UCSD-AML1 (cell line): ENCODE data around the gene IL17D.
"Not testable (repeated sequence)": the region's sequence is repeated elsewhere in the genome, so short reads cannot be mapped to it uniquely, and the experiment has no call there.

Experiments
- DNase-seq: peaks from one replicate; lab custom pipeline; 2025; ENCODE audit not compliant: unreplicated experiment; lab: John Stamatoyannopoulos, UW

The IL17D gene

DNA sequence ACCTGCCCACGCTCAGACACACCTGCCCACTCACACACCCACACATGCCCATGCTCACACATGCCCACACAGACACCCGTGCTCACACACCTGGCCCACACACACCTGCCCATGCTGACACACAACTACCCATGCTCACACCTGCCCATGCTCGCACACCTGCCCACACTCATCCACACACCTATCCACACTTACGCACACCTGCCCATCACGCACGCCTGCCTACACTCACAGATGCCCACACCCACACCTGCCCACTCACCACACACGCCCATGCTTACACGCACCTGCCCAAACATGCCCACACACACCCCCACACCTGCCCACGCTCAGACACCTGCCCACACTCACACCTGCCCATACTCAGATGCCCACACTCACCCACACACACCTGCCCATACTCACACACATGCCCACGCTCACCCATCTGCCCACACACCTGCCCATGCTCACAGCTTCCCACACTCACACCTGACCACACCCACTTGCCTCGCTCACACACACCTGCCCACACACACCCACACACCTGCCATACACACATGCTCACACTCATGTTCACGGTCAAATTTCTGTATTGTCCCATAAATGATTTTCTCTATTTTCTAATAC is 15.6 kb downstream of the IL17D start:
- no peak for DNase-seq

DNA sequence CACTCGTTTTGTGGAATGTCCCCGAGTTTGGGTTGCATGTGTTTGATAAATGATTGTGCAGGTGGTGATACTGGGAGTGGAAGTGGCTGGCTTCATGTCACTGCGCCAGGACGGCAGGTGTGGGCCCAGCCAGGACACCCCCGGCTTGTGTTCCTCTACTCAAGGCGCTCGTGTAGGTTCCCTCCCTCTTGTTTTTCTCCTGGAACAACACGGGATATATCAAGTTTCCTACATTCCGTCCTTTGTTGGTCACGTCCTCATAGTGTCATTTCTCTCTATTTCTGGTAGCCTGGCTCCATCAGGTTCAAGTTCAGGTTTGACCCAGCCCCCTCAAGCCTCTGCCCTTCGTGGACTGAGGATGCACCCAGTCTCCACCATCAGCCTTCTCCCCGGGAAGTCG is 16.3 kb downstream of the IL17D start:
- DNase-seq, result no peak

DNA sequence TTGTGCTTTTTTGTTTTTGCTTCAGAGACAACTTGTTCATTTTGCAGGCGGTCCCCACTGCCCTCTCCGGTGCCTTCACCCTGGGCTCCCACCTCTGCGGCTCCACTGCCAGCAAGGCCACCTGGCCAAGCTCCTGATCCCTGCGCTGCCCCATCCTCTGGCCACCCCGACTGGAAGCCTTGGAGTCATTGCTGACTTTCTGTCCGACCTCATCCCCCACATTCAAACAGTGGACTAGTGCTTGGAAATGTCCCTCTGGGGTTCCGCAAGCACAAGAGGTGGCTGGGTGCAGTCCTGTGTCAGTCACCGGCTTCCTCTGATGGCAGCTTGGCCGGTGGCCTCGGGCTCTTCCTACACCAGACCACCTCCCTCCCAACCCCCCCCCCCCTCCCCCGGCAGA is 17.0 kb downstream of the IL17D start:
- no peak for DNase-seq

DNA sequence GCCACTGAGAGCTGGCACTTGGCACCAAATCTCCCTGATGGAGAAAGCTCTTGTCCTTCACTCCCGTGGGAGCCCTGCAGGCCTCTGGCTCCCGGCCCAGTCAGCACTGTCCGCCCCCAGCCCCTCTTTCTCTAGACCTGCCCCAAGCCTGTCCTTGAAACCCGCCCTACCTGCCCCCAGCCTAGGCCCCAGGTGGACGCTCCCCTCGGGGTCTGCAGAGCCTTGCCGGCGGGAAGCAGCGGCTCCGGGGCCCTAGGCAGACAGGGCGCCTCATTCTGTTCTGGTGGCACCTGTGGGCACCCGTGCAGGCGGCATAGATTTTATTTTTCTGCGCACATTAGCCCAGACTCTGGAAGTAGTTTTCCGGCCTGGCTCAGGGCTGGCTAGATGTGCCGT is 17.6 kb downstream of the IL17D start:
- DNase-seq, result no peak

DNA sequence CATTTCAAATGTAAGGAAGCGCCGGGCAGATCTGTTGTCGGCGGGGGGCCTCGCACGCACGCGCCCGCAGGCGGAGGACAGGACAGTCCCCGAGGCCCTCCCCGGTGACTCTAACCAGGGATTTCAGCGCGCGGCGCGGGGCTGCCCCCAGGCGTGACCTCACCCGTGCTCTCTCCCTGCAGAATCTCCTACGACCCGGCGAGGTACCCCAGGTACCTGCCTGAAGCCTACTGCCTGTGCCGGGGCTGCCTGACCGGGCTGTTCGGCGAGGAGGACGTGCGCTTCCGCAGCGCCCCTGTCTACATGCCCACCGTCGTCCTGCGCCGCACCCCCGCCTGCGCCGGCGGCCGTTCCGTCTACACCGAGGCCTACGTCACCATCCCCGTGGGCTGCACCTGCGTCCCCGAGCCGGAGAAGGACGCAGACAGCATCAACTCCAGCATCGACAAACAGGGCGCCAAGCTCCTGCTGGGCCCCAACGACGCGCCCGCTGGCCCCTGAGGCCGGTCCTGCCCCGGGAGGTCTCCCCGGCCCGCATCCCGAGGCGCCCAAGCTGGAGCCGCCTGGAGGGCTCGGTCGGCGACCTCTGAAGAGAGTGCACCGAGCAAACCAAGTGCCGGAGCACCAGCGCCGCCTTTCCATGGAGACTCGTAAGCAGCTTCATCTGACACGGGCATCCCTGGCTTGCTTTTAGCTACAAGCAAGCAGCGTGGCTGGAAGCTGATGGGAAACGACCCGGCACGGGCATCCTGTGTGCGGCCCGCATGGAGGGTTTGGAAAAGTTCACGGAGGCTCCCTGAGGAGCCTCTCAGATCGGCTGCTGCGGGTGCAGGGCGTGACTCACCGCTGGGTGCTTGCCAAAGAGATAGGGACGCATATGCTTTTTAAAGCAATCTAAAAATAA is 18.2 kb downstream of the IL17D start:
- DNase-seq, result no peak

DNA sequence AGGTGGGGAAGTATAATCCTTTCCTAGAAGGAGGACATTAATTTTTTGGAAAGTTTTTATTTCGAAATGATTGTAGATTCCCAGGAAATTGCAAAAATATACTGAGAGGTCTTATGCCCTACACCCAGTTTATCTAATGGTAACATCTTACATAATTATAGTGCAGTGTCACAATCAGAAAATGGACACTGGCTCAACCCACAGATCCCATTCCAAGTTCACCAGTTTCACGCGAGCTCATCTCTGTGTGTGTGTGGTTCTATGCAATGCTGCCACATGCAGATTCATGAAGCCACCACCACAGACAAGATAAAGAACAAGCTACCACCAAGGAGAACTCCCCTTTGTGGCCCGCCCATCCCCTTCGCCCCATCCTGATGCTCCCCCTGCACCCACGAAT is 24.4 kb downstream of the IL17D start:
- no peak for DNase-seq

DNA sequence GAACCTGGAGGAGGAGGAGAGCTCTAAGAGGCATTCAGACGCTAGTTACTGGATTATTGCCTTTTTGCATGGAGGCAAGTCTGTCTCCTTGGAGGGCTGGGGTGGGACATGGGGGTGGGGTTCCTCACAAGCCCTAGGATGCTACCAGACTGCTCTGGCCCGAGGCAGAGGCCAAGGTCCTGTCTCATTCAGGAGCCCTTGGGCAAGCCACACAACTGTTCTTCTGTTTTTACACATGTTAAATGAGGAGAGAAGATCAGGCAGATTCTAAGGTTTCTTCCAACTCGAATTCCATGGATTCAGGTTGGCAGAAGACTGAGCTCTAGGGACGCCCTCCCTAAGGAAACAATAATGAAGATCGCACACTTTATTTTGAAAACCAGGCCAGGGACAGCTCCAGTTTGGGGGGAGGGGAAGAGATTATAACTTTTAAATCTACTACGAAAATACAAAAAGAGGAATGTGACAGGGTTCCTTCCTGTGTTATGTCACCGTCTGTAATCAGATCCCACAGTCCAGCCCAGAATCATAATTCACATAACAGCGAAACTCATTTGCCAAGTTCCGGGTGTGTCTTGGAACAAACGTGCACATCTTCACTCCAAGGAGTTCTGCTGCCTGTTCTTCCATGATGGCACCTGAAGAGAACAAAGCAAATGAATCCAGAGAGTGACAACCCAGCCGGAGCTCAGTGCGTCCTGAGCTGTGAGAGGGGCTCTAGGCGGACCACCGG is 25.2 kb downstream of the IL17D start:
- no peak for DNase-seq

DNA sequence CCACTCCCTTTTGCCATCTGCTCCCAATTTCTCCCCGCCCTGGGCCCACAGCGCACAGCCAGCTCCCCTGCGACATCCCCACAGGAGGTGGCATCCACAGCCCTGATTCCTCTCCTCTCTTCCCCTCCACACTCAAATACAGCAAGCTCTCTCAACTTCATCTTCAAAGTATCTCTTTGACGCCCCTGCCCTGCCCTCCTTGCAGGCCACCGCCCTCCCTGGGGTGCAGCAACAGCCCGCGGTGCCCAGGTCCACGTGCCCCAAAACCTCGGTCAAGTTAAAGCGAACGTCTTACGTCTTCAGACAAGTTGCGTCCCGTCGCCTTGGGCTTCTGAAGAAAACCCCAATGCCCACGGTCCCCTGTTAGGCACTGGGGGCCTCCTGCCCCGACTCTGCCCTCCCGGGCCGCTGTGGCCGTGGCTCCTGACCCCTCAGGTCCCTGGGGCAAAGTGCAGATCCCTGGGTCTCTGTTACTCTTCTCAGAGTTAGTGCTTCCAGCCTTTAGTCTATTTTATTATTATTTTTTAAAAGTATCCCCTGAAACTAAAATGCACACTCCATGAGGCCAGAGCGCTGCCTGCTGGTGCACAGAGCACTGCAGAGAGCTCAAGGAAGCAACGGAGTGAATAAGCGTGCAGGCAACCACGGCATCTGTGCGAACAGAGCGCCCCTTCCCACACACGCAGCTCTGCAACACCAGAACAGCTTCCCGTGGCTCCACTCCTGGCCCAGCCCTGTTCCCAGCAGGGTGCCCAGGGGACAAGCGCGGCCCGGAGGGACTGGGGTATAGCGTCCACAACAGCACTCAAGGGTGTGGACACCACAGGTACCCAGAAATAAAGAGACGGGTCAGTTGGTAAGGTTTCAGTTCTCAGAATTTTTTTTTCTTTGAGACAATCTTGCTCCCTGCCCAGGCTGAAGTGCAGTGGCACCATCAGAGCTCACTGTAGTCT is 26.4 kb downstream of the IL17D start:
- no peak for DNase-seq

DNA sequence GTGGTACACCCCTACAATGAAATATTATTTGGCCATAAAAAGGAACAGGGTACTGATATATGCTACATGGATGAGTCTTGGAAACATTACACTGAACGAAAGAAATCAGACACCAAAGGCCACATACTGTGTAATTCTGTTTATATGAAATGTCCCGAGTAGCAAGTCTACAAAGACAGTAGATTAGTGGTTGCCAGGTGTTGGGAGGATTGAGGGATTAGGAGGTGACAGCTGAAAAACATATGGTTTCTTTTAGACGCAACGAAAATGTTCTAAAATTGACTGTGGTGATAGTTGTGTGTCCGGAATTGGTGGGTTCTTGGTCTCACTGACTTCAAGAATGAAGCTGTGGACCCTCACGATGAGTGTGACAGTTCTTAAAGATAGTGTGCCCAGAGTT is 35.1 kb downstream of the IL17D start:
- no peak for DNase-seq

DNA sequence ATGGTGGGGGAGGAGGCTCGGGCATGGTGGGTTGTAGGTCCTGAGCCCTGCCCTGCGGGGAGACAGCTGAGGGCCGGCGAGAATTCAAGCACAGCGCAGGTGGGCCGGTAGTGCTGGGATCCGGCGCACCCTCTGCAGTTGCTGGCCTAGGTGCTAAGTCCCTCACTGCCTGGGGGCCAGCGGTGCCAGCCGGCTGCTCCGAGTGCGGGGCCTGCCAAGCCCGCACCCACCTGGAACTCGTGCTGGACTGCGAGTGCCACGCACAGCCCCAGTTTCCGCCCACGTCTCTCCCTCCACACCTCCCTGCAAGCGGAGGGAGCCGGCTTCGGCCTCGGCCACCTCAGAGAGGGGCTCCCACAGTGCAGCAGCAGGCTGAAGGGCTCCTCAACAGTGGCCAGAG is 36.5 kb downstream of the IL17D start:
- no peak for DNase-seq

DNA sequence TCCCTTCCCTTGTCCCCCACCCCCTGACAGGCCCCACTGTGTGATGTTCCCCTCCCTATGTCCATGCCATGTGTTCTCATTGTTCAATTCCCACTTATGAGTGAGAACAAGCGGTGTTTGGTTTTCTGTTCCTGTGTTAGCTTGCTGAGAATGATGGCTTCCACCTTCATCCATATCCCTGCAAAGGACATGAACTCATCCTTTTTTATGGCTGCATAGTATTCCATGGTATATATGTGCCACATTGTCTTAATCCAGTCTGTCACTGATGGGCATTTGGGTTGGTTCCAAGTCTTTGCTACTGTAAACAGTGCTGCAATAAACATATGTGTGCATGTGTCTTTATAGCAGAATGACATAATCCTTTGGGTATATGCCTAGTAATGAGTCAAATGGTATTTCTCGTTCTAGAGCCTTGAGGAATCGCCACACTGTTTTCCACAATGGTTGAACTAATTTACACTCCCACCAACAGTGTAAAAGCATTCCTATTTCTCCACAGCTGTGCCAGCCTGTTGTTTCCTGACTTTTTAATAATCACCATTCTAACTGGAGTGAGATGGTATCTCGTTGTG is 40.4 kb downstream of the IL17D start:
- DNase-seq, result not testable (repeated sequence)

DNA sequence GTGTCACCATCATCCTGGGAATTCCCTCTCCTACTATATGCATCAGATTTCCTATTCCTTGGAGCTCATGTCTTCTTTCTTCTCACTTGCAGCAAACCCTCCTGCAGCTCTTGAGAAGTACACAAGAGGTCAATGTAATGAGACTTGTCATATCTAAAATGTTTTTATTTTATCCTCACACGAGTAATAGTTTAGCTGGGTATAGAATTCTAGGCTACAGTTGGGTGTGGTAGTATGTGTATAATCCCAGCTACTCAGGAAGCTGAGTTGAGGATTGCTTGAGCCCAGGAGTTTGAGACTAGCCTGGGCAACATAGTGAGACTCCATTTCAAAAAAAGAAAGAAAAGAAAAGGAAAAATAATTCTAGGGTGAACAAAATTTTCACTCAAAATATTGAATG is 45.9 kb downstream of the IL17D start:
- DNase-seq, result no peak

DNA sequence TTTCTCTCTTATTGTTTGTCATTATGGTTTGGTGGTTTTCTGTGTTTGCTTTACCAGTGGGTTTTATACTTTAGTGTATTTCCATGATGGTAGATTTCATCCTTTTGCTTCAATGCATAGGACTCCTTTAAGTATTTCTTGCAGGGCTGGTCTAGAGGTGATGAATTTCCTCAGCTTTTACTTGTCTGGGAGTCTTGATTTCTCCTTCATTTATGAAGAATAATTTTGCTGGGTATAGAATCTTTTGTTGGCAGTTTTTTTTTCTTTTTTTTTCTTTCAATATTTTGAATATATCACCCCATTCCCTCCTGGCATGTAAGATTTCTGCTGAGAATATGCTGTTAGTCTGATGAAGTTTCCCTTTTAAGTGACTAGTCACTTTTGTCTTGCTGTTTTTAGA is 50.5 kb downstream of the IL17D start:
- no peak for DNase-seq

DNA sequence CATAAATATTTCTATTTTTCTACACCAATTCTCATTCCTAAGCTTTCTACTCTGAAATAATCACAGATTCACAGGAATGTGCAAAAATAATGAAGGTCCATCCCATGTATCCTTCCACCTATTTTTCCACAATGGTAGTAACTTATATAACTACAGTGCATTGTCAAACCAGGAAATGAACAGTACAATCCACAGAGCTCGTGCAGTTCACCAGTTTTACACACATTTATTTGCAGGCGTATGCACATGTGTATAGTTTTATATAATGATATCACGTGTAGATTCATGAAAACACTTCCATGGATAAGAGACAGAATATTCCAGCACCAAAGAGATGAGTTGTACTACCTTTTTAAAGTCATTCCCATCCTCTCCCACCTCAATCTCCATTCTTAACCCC is 57.4 kb downstream of the IL17D start:
- no peak for DNase-seq

DNA sequence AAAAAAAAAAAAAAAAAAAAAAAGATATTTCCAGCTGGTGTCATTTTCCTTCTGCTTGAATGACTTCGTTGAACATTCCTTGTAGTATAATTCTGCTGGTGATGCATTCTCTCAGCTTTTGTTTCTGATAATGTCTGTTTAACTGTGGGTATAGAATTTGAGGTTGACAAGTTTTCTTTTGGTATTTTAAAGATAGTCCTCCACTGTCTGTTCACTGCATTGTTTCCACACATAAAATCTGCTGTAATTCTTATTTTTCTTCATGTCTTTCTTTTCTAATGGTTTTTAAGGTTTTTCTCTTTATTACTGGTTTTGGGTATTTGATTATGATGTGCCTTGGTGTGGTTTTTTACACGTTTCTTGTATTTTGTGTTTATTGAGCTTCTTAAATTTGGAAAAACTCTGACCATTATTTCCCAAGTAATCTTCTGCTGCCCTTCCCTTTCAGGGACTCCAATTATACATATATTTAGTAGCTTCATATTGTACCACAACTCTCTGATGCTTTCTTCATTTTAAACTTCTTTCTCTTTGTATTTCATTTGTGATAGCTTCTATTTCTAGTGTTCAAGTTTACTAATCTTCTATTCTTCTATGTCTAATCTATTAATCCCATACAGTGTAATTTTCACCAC is 63.9 kb downstream of the IL17D start:
- DNase-seq, result no peak

DNA sequence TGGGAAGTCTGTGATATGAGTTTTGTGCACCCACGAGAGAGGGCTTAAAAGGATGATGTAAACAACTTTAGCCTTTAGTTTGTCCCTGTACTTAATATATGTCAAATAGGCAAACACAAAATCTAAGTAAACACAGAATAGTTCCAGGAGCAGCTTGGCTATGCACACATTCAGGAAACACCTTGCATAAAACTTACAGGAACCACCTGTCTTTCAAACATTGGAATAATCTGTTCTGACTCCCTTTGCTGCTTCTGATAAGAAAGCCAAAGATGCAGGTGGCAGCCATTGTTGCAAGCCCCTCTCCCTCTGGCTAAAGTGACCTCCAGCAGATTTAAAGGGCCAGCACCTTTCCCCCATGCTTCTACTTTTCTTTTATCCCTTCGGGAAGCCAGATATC is 65.6 kb downstream of the IL17D start:
- no peak for DNase-seq

DNA sequence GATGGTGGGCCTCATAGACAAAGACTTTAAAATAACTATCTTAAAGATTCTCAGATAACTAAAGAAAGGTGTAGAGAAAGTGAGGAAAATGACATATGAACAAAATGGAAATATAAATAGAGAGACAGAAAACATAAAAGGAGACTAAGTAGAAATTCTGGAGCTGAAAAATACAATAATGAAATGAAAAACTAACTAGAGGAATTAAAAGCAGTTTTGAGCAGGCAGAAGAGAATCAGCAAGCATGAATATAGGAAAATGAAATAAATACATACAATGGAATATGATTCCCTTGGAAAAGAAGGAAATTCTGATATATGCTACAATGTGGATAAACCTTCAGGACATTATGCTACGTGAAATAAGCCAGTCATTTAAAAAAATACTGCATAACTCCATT is 66.3 kb downstream of the IL17D start:
- DNase-seq, result no peak
